Measurements from ENCODE around the gene PADI4.

Gene PADI4

DNA sequence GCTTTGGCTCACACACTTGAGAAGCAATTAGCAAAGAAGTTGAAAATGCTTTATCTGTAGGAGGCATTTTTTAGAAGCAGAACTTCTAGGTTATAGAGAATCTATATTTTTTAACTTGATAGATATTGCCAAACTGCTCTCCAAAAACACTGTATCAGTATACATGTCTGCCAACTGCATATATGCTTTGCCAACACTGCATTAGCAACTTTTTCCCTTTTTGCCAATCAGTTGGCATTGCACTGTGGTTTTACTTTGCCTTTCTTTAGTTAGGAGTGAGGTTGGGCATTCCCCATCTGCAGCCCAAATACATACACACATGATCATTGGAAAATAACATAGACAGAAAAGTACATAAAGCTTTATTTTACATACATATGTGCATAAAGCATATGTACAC is 44.1 kb upstream of the PADI4 start:
- no peaks in the 10 kb centered on the region for H3K9me3 ChIP-seq (ENCODE audit: control insufficient read depth, low read length)
- no peak overlapping the region for H3K9ac ChIP-seq
- no peak overlapping the region for H3K4me2 ChIP-seq (ENCODE audit: low read length)
- no peaks in the 10 kb centered on the region for H3K4me1 ChIP-seq
- no peak overlapping the region for H3K27ac ChIP-seq
- no peaks in the 10 kb centered on the region for H3K79me2 ChIP-seq
- TF ChIP-seq, protein P1, sequence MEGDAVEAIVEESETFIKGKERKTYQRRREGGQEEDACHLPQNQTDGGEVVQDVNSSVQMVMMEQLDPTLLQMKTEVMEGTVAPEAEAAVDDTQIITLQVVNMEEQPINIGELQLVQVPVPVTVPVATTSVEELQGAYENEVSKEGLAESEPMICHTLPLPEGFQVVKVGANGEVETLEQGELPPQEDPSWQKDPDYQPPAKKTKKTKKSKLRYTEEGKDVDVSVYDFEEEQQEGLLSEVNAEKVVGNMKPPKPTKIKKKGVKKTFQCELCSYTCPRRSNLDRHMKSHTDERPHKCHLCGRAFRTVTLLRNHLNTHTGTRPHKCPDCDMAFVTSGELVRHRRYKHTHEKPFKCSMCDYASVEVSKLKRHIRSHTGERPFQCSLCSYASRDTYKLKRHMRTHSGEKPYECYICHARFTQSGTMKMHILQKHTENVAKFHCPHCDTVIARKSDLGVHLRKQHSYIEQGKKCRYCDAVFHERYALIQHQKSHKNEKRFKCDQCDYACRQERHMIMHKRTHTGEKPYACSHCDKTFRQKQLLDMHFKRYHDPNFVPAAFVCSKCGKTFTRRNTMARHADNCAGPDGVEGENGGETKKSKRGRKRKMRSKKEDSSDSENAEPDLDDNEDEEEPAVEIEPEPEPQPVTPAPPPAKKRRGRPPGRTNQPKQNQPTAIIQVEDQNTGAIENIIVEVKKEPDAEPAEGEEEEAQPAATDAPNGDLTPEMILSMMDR (IDR thresholded peaks at IDR 0.05) = no peak
- no peak overlapping the region for H3K4me3 ChIP-seq (ENCODE audit: low read depth, low read length)
- no peaks in the 10 kb centered on the region for H3K27me3 ChIP-seq (ENCODE audit: control insufficient read depth, insufficient read depth, low read length)
- H2AFZ ChIP-seq = no peak overlapping the region
- no peaks in the 10 kb centered on the region for H3K36me3 ChIP-seq (ENCODE audit: control insufficient read depth, insufficient read depth, low read length)

DNA sequence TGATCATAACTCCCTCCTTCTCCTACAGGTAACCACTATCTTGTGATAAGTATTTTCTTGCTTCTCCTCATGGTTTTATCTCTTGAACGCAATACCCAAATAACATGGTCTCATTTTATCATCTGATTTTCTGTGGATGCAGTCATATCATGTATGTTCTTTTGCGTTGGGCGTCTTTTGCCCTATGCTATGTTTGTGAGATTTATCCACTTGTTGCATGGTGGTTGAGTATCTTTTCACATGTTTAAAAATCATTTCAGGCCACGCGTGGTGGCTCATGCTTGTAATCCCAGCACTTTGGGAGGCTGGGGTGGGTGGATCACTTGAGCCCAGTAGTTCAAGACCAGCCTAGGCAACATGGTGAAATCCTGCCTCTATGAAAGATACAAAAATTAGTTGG is 43.5 kb upstream of the PADI4 start:
- TF ChIP-seq, protein P1 (IDR thresholded peaks at IDR 0.05) = no peak
- no peak overlapping the region for H3K4me3 ChIP-seq (ENCODE audit: low read depth, low read length)
- H3K9me3 ChIP-seq (ENCODE audit: control insufficient read depth, low read length) = no peaks in the 10 kb centered on the region

DNA sequence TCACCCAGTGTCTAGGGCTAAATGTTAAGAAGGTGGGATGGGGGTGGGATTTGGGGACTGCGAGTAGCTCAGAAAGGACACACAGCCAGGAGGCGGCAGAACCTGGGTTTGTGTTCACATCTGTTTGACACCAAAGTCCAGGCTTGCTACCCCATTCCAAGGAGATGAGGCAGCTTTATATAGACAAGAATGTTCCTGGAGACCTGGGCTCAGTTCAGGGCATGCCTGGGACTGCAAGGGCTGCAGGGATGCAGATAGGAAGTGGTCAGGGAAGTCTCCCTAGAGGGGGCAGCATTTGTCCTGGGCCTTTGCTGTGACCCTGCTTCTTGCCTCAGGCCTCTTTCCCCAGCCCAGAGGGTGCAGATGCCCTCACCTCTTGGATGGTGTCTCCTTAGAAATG is 42.8 kb upstream of the PADI4 start:
- H2AFZ ChIP-seq = no peak overlapping the region
- TF ChIP-seq, protein P1 (IDR thresholded peaks at IDR 0.05) = no peak

More for the DNA sequence above, 43.5 kb upstream of the PADI4 start:
- no peaks in the 10 kb centered on the region for H3K79me2 ChIP-seq
- H3K36me3 ChIP-seq (ENCODE audit: control insufficient read depth, insufficient read depth, low read length) = no peaks in the 10 kb centered on the region
- H3K9ac ChIP-seq = no peak overlapping the region
- no peak overlapping the region for H2AFZ ChIP-seq
- H3K4me1 ChIP-seq = no peaks in the 10 kb centered on the region
- H3K27ac ChIP-seq = no peak overlapping the region
- H3K27me3 ChIP-seq (ENCODE audit: control insufficient read depth, insufficient read depth, low read length) = no peaks in the 10 kb centered on the region
- H3K4me2 ChIP-seq (ENCODE audit: low read length) = no peak overlapping the region

DNA sequence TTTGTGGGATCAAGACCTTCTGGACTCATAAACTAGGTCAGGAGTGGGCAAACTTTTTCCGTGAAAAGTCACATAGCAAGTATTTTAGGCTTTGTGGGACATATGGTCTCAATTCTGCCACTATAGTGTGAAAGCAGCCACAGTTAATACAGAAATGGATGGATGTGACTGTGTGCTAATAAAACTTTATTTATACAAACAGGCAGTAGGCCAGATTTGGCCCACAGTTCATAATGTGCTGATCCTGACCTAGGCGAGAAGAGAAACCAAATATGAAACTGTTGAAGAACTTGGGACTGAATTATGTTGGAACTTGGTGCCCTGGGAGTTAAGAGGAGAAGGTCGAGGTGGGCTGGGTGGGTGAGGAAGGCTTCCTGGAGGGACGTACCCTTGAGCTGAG is 42.0 kb upstream of the PADI4 start:
- TF ChIP-seq, protein P1 (IDR thresholded peaks at IDR 0.05) = no peak
- Histone ChIP-seq H3K27me3 (ENCODE audit: control insufficient read depth, insufficient read depth, low read length) (no peaks in the 10 kb centered on the region), H3K79me2 (no peaks in the 10 kb centered on the region), H3K4me2 (ENCODE audit: low read length) (no peak overlapping the region), H3K4me1 (no peaks in the 10 kb centered on the region), H3K4me3 (ENCODE audit: low read depth, low read length) (no peak overlapping the region), H2AFZ (no peak overlapping the region), H3K9me3 (ENCODE audit: control insufficient read depth, low read length) (no peaks in the 10 kb centered on the region), H3K36me3 (ENCODE audit: control insufficient read depth, insufficient read depth, low read length) (no peaks in the 10 kb centered on the region), H3K9ac (no peak overlapping the region), H3K27ac (no peak overlapping the region)

More for the DNA sequence above, 42.8 kb upstream of the PADI4 start:
- H3K27ac ChIP-seq = no peak overlapping the region
- H3K79me2 ChIP-seq = no peaks in the 10 kb centered on the region
- H3K27me3 ChIP-seq (ENCODE audit: control insufficient read depth, insufficient read depth, low read length) = no peaks in the 10 kb centered on the region
- H3K9me3 ChIP-seq (ENCODE audit: control insufficient read depth, low read length) = no peaks in the 10 kb centered on the region
- H3K4me1 ChIP-seq = no peaks in the 10 kb centered on the region
- no peak overlapping the region for H3K4me3 ChIP-seq (ENCODE audit: low read depth, low read length)
- no peak overlapping the region for H3K4me2 ChIP-seq (ENCODE audit: low read length)
- no peak overlapping the region for H3K9ac ChIP-seq
- H3K36me3 ChIP-seq (ENCODE audit: control insufficient read depth, insufficient read depth, low read length) = no peaks in the 10 kb centered on the region

DNA sequence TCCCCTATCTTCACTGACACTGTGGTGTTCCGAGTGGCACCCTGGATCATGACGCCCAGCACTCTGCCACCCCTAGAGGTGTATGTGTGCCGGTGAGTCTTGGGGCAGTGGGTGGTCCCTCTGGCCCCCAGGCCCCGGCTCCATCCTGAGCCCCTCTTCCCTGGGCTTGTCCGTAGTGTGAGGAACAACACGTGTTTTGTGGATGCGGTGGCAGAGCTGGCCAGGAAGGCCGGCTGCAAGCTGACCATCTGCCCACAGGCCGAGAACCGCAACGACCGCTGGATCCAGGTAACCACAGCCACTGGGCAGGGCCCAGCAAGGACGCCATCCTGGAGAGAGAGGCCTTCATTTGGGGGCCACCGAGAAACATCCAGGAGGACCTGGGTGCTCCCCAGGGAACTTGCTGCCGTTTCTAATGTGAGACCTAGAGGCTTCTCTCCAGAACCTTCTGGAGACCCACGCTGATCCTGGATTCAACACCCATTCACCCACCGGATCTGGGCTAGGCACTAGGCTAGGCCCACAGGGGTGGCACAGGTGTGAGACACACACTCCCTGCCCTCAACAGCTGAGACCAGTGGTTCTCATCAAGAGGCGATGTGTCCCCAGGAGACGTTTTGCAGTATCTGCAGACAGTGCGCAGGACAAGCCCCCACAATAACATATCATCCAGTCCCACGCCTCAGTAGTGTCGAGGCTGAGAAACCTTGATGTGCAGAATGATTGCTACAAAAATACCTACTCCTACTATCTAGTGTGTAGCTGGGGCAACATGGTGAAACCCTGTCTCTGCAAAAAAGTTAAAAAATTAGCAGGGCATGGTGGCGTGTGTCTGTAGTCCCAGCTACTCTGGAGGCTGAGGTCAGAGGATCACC is 36.9 kb upstream of the PADI4 start:
- no peak overlapping the region for H3K27ac ChIP-seq
- no peak overlapping the region for H3K4me2 ChIP-seq (ENCODE audit: low read length)
- H3K36me3 ChIP-seq (ENCODE audit: control insufficient read depth, insufficient read depth, low read length) = no peaks in the 10 kb centered on the region
- no peak overlapping the region for H2AFZ ChIP-seq
- H3K9ac ChIP-seq = no peak overlapping the region
- no peaks in the 10 kb centered on the region for H3K4me1 ChIP-seq
- TF ChIP-seq, protein P1 (IDR thresholded peaks at IDR 0.05) = no peak
- H3K79me2 ChIP-seq = no peaks in the 10 kb centered on the region
- H3K27me3 ChIP-seq (ENCODE audit: control insufficient read depth, insufficient read depth, low read length) = no peaks in the 10 kb centered on the region
- H3K4me3 ChIP-seq (ENCODE audit: low read depth, low read length) = no peak overlapping the region
- H3K9me3 ChIP-seq (ENCODE audit: control insufficient read depth, low read length) = no peaks in the 10 kb centered on the region

Data from parathyroid adenoma (tissue), 2 donors.